Hematopoietic multipotent progenitor cell treated with erythropoietin and hydrocortisone succinate and interleukin-3 and kit ligand, for 8 days (in vitro differentiated cells): ENCODE data around the gene APOLD1.
A peak's percentile ranks its signal among the peaks of the same experiment; 100 is the strongest.
"Not testable (repeated sequence)": the region's sequence is repeated elsewhere in the genome, so short reads cannot be mapped to it uniquely, and the experiment has no call there.

ENCODE experiments used
- DNase-seq: peaks from one replicate; pipeline ENCODE4 v3.0.0-alpha.2; 2015

Gene APOLD1

GRCh38 chr12:12810553-12811021, 25.1 kb downstream of the APOLD1 start:
- DNase-seq, result peak; percentile 41

- no peak for DNase-seq
Observed at GRCh38 chr12:12811343-12811742, 25.9 kb downstream of the APOLD1 start.

- DNase-seq, result no peak
Observed at GRCh38 chr12:12812174-12812573, 26.7 kb downstream of the APOLD1 start.

DNA sequence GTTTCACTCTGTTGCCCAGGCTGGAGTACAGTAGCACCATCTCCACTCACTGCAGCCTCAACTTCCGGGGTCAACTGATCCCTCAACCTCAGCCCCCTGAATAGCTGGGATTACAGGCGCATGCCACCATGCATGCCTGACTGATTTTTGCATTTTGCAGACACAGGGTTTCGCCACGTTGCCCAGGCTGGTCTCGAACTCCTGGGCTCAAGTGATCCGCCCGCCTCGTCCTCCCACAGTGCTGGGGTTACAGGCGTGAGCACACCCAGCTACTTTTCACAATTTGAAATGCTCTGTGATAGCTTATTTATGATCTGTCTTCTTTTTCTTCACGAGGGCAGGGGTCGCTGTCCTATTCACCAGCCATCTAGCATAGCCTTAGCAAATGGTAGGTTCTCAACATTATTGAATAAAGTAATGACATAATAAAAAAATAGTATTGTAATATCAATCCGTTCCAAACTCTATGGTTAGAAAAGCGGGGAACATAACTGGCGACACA, 27.2 kb downstream of the APOLD1 start:
- no peak for DNase-seq

GRCh38 chr12:12813120-12814101, 28.0 kb downstream of the APOLD1 start, which contains the start of gene DDX47:
Gene DDX47 (plus strand): TSS chr12:12813346. CDS start chr12:12813368, 22 bp downstream.
- DNase-seq, result peak; percentile 93

GRCh38 chr12:12817616-12818015, 32.2 kb downstream of the APOLD1 start:
- no peak for DNase-seq

DNA sequence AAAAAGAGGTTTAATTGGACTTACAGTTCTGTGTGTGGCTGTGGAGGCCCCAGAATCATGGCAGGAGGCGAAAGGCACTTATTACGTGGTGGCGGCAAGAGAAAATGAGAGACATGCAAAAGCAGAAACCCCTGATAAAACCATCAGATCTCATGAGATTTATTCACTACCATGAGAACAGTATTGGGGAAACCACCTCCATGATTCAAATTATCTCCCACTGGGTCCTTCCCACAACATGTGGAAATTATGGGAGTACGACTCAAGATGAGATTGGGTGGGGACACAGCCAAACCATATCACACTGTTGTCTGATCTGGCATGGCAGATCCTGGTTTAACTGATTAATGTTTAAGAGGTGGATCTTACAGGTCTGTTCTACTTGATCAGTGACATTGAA, 33.2 kb downstream of the APOLD1 start:
- DNase-seq, result no peak

GRCh38 chr12:12819221-12819620, 33.8 kb downstream of the APOLD1 start:
- no peak for DNase-seq

- no peak for DNase-seq
Observed at GRCh38 chr12:12819752-12820311, 34.4 kb downstream of the APOLD1 start.

GRCh38 chr12:12820376-12820775, 34.9 kb downstream of the APOLD1 start:
- DNase-seq, result not testable (repeated sequence)

- DNase-seq, result no peak
Observed at GRCh38 chr12:12821975-12822374, 36.5 kb downstream of the APOLD1 start.

GRCh38 chr12:12822886-12823285, 37.4 kb downstream of the APOLD1 start:
- no peak for DNase-seq

DNA sequence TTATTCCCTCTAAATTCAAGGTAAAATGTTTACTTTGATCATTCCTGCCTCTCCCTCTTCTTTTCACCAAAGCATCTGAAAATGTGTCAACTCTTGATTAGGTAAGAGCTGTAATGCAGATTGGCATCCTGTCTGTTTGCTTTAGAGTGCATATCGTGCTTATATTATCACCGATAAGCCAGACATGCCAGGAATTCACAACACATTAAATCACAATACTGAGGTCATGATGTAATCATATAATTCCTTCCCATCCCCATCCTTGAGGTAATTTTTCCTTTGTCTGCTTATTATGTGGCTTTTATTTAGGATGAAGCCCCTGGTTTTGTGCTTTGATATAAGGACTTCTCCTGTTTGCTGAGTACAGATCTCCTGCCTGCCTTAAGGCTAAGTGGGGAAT, 37.8 kb downstream of the APOLD1 start:
- DNase-seq, result no peak

DNA sequence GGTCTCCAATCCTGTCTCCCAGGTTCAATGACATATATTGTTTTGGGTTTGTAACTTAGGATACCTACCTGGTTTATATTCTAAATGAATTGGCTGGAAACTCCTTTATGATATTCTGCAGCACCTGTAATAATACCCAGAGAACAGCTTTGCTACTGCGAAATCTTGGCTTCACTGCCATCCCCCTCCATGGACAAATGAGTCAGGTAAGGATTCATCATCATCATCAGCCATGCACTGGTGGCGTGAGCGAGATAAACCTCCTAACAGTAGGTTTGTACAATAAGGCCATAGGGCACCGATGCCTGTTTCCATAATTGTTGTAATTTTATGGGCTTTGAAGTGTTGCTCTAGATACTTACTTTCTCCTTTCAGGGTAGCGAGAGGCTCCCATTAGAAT, 38.4 kb downstream of the APOLD1 start:
- no peak for DNase-seq

DNA sequence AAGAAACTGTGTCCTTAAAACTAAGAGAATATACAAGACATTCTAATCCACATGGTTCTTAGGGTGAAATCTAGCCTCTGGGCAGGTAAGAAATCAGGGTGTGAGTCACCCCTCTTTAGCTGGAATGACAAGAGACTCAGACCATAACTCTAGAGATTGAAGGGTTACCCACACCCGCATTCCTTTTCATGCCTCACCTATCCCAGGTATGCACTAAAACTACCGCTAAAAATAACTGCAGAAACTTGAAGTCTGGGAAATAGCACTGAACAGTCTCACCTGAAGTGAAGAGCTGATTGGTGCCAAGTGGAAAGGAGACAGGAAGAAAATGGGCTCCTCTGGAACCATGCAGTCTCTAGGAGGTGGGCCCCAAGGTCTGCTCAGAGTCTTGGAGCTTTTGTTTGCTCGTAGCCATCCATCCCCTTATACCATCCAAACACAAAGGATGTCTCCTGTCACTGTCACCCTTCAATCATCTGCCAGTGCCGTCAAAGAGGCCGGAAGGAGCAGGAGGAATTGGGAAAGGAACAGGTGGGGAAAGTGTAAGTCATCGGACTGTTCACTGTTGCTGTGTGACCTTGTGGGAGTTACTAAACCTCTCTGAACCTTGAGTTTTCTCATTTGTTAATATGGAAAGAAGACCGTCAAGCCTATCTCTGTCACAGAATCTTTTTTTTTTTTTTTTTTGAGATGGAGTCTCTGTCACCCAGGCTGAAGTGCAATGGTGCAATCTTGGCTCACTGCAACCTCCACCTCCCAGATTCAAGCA, 50.1 kb downstream of the APOLD1 start:
- no peak for DNase-seq

- no peak for DNase-seq
Observed at GRCh38 chr12:12836571-12836970, 51.1 kb downstream of the APOLD1 start.

DNA sequence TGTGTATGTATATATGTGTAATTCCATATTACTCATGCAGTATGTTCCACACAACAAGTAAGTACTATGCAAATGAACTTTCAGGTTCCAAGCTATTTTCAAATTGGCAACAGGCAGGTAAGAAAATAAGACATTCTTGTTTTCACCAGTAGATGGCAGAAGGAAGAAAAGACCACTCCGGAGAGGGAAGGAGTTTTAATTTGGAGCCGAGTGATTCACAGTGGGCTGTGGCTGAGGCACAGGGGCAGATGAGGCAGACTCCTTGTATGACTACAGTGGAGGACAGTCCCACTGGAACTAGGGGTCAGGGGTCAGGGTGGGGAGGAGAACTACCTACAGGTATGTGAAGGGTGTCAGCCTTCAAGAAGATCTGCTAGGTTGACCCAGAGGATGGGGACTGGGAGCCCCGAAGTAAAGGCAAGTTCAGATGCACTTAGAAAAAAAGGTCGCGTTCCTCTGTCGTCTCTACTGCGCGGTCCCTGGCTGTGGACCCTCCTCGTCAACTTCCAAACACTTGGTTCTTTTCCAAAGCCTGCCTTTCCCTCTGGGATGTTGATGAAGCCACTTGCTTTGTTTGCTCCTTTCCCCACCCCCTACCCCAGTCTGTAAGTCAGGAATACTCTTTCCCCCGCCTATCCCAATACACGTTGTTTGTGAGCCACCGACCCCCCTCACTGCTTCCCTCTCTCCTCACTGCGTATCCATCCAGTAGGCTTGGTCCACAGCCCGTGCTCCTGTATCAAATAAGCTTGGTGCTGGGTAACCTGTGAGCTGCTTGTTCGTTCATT, 51.8 kb downstream of the APOLD1 start:
- peak; percentile 65 for DNase-seq

DNA sequence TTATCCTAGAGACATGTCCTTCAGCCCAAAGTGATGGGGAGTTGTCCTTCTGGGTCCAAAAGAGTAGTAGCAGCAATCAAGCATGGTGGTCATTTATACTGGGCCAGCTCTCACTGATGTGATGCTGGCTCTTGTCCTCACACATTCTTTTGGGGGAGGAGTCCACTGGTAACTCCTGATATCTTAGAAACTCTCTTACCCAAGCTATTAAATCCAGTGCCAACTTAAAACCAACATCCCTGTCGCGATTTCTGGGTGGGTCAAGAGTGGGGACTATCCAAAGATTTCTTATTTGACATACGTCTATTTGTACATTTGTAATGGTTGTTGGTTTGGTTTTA, 52.3 kb downstream of the APOLD1 start:
- DNase-seq, result no peak

- no peak for DNase-seq
Observed at GRCh38 chr12:12839003-12839395, 53.5 kb downstream of the APOLD1 start.

GRCh38 chr12:12839439-12839838, 54.0 kb downstream of the APOLD1 start:
- DNase-seq, result not testable (repeated sequence)

- DNase-seq, result no peak
Observed at GRCh38 chr12:12839873-12840579, 54.6 kb downstream of the APOLD1 start.

- DNase-seq, result no peak
Observed at GRCh38 chr12:12840580-12840899, 55.1 kb downstream of the APOLD1 start.
